Esophagus squamous epithelium (tissue), 4 donors: ENCODE results near the gene DNM3.

Source experiments
- POLR2A ChIP-seq, 4 donors: fragments of 450-650 bp; IDR thresholded peaks; one replicate each; pipeline ENCODE4 v1.6.1; 2017; ENCODE audit warnings: antibody characterized with exemption in 4 of 4, mild to moderate bottlenecking in 4 of 4, moderate library complexity in 3 of 4
- TF ChIP-seq, protein P1 (sequence below), 6 experiments: fragments of 450-650 bp in 4 of 6; fragments of 200-600 bp in 2 of 6; sonication (generic) in 2 of 6; IDR thresholded peaks; one replicate each; pipeline ENCODE4 v1.5.1; 2016 to 2019; ENCODE audit warnings: antibody characterized with exemption in 6 of 6, mild to moderate bottlenecking in 4 of 6, moderate library complexity in 4 of 6

DNA sequence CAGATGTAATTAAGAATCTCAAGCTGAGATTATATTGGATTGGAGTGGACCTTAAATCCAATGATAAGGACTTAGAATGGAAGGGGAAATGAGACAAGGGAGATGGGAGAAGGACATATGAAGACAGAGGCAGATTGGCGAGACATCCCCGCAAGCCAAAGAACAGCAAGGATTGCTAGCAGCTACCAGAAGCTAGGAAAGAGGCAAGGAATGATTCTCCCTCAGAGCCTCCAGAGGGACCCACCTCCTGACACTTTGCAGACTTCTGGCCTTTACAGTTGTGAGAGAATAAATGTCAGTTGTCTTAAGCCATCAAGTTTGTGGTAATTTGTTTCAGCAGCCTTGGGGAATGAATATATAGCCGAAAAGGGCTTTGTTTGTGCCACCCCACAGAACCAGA lies 39.1 kb upstream of the DNM3 start:
- TF ChIP-seq, protein P1, sequence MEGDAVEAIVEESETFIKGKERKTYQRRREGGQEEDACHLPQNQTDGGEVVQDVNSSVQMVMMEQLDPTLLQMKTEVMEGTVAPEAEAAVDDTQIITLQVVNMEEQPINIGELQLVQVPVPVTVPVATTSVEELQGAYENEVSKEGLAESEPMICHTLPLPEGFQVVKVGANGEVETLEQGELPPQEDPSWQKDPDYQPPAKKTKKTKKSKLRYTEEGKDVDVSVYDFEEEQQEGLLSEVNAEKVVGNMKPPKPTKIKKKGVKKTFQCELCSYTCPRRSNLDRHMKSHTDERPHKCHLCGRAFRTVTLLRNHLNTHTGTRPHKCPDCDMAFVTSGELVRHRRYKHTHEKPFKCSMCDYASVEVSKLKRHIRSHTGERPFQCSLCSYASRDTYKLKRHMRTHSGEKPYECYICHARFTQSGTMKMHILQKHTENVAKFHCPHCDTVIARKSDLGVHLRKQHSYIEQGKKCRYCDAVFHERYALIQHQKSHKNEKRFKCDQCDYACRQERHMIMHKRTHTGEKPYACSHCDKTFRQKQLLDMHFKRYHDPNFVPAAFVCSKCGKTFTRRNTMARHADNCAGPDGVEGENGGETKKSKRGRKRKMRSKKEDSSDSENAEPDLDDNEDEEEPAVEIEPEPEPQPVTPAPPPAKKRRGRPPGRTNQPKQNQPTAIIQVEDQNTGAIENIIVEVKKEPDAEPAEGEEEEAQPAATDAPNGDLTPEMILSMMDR (IDR thresholded peaks at IDR 0.05), result no peak
- TF ChIP-seq POLR2A (IDR thresholded peaks at IDR 0.05), result no peak
